ENCODE measurements around the gene ANKS1B. TPM values are rescaled to one million over a fixed set of nuclear protein-coding genes. Genes with fewer than 3 reads are reported as not detected.

The ANKS1B gene
- total RNA-seq, 1 donor from 2014 or later = 1.9 TPM

DNA sequence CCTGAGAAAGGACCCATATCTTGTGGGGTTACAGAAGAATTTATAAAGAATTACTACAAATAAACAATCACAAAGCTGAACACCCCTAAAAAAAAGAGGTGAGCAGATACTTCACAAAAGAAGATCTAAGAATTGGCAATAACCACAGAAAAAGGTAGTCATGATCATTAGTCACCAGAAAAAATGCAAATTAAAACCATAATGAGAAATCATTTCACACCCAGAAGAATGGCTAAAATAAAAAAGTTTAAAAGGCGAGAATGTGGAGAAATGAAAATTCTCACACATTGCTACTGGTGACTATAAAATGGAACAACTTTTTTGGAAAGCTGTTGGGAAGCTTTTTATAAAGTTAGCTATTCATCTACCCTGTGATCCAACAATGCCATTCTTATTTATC, 545.3 kb downstream of the ANKS1B start:
- intact Hi-C loops (cut with DNase I) = no loop called here

GRCh38 chr12:99436584-99436983, 548.2 kb downstream of the ANKS1B start:
- intact Hi-C loops (cut with DNase I) = no loop called here

More for the DNA sequence above, 545.3 kb downstream of the ANKS1B start:
- no peak for DNase-seq (ENCODE audit: low spot score)

DNA sequence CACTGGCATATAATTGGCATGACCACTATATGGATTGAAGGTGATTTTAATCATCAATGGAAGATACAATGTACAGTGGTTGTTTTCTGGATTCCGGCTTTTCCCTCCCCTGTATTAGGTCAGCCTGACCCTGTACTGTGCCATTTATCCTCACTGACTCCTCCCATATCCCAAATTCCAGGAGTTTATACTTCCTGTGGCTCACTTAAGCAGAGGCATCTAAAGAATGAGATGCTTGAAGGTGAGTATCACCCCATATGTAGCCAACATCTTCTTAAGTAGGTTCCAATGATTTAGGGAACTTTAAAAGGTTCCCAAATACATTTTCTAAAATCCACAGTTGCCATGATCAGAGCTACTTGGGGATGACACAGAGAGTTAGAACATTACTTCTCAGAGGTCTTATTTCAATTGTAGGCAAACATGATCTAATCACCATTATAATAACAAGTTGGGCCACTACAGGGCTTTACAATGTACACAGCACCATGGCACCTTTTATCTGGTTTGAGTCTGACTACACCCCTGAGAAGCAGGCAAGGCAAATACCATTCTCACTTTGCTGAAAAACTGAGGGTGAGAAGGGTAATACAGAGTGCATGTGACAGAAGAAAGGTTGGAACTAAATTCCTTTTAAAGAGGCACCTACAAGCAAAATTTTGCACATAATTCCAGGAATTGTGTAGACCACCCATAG, 549.5 kb downstream of the ANKS1B start:
- DNase-seq (ENCODE audit: low spot score) = no peak
- intact Hi-C loops (cut with DNase I) = no loop called here

More at GRCh38 chr12:99436584-99436983, 548.2 kb downstream of the ANKS1B start:
- DNase-seq (ENCODE audit: low spot score) = no peak

GRCh38 chr12:99433155-99433554, 551.6 kb downstream of the ANKS1B start:
- no peak for DNase-seq (ENCODE audit: low spot score)
- intact Hi-C loops (cut with DNase I) = no loop called here

GRCh38 chr12:99431203-99431602, 553.5 kb downstream of the ANKS1B start:
- DNase-seq (ENCODE audit: low spot score) = no peak
- intact Hi-C loops (cut with DNase I) = no loop called here

DNA sequence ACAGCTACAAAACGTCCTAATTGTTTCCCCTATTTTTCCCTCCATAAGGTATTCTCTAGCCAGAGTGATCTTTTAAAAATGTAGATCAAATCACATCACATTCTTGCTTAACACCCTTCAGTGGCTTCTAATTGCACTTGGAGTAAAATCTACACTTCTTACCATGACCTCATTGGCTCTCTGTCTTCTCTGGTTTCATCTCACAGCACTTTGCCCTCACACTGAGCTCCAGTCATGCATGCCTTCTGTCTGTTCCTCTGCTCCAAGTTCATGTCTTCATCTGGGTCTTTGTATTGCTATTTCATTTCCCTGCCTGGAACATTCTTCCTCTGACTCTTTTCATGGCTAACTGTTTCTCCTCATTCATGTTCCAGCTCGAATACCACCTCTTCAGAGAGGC, 557.6 kb downstream of the ANKS1B start:
- no peak for DNase-seq (ENCODE audit: low spot score)
- intact Hi-C loops (cut with DNase I) = no loop called here

GRCh38 chr12:99418379-99418778, 566.4 kb downstream of the ANKS1B start:
- intact Hi-C loops (cut with DNase I) = no loop called here
- DNase-seq (ENCODE audit: low spot score) = no peak

- intact Hi-C loops (cut with DNase I) = no loop called here
- DNase-seq (ENCODE audit: low spot score) = no peak
Observed at GRCh38 chr12:99413751-99414150, 571.0 kb downstream of the ANKS1B start.

GRCh38 chr12:99393763-99394162, 591.0 kb downstream of the ANKS1B start:
- DNase-seq (ENCODE audit: low spot score) = no peak
- intact Hi-C loops (cut with DNase I) = no loop called here

- intact Hi-C loops (cut with DNase I) = no loop called here
Observed at GRCh38 chr12:99392091-99392850, 592.5 kb downstream of the ANKS1B start.

GRCh38 chr12:99390707-99391106, 594.0 kb downstream of the ANKS1B start:
- intact Hi-C loops (cut with DNase I) = no loop called here
- DNase-seq (ENCODE audit: low spot score) = no peak

More at GRCh38 chr12:99392091-99392850, 592.5 kb downstream of the ANKS1B start:
- DNase-seq (ENCODE audit: low spot score) = no peak

- intact Hi-C loops (cut with DNase I) = no loop called here
- no peak for DNase-seq (ENCODE audit: low spot score)
Observed at GRCh38 chr12:99389751-99390150, 595.0 kb downstream of the ANKS1B start.

DNA sequence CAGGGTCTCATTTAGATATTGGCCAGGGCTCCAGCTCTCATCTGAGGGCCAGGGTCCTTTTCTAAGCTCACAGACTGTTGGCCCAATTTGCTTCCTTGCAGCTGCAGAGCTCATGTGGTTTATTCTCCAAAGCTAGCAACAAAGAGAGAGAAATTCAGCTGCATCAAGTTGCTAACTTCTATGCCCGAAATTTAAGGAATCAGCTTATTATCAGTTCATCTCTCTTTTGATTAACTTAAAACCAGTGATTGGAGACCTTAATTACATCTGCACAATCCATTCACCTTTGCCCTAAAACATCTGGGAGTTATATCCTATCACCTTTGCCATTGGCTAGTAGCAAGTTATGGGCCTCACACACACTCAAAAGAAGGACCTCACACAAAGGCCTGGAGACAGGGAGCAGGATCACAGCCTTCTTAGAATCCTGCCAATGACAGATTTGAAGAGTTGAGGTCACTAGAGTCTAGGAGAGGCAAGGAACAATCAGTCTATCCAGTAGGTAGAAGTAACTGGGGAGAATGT, 596.0 kb downstream of the ANKS1B start:
- no peak for DNase-seq (ENCODE audit: low spot score)
- intact Hi-C loops (cut with DNase I) = no loop called here

GRCh38 chr12:99387661-99388060, 597.1 kb downstream of the ANKS1B start:
- intact Hi-C loops (cut with DNase I) = no loop called here
- DNase-seq (ENCODE audit: low spot score) = no peak

DNA sequence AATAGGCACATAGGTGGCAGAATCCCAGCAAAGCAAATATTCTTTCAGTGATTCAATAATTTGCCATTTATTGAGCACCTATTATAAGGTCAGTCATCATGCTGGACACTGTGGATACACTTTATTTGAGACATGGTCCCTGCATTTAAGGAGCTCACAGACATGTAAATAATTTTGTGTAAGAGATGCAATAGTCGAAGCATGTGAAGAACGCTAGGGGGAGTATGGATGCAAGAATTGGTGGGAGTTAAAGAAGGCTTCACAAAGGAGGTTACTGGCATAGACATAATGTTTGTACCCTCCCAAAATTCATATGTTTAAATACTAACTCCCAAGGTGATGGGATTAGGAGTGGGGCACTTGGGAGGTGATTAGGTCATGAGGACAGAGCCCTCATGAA, 597.8 kb downstream of the ANKS1B start:
- DNase-seq (ENCODE audit: low spot score) = no peak
- intact Hi-C loops (cut with DNase I) = no loop called here

GRCh38 chr12:99383258-99383657, 601.5 kb downstream of the ANKS1B start:
- intact Hi-C loops (cut with DNase I) = no loop called here
- no peak for DNase-seq (ENCODE audit: low spot score)

DNA sequence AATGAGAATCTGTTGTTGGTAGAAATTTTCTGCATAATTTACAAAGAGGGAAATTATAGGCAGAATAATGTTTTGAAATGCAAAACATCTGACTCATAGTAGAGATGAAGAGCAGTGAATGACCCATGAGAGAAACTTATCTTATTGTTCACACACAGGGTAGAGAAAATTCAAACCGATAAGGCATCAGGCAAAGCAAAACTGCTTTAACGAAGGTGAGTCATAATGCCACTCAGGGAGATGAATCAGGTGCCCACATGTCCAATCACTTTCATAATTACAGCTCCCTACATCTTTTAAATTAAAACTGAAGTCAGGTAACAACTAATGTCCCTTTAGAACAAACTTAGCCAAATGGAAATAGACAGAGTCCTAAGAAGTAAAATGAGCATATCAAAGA, 602.7 kb downstream of the ANKS1B start:
- intact Hi-C loops (cut with DNase I) = no loop called here
- DNase-seq (ENCODE audit: low spot score) = no peak

DNA sequence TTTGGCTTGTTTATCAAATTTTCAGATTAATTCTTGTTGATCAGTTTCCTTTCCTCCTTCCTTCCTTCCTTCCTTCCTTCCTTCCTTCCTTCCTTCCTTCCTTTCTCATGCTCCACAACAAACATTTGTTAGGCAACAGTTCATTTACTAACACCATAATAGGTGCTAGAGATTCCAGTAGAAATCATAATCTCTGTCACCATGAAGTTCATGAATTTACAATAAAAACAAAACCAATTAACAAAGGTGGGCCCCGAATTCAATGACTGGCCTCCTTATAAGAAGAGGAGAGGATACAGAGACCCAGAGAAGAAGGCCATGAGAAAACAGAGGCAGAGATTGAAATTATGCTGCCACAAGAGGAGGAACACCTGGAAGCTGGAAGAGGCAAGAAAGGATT, 604.0 kb downstream of the ANKS1B start:
- intact Hi-C loops (cut with DNase I) = no loop called here
- no peak for DNase-seq (ENCODE audit: low spot score)

GRCh38 chr12:99374023-99374422, 610.7 kb downstream of the ANKS1B start:
- intact Hi-C loops (cut with DNase I) = no loop called here
- no peak for DNase-seq (ENCODE audit: low spot score)

DNA sequence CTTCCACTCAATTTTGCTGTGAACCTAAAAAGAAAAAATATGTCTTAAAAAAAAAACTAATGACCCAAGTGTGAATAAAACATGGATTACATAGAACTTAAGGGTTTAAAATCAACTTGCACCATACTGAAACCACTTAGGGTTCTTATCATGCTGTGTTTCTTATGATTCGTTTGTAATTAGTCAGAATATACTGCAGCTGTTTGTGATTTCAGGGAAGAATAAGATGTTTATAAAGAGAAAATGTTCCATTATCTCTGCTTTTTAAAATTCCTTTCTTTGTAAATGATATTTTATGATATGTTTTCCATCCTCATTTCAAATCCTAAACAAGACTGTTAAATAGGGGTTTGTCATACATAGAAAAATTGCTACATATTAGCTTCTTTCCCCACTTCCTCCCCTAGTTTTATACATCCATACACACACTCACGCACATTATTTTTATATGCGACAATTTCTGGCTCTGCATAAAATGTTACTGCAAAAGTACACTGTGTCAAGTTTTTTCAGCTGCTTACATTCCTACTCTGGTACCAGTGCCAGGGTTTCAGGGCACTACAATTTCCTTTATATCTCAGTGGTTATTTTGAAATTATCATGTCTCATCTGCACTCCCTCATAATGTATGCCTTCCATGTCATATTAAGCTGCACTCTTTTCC, 612.3 kb downstream of the ANKS1B start:
- intact Hi-C loops (cut with DNase I) = no loop called here
- no peak for DNase-seq (ENCODE audit: low spot score)
